ENCODE measurements around the gene PRKAB1. TPM values are rescaled to one million over a fixed set of nuclear protein-coding genes. Genes with fewer than 3 reads are reported as not detected.

The PRKAB1 gene
- total and polyA plus RNA-seq, 7 donors, result 18.5 to 52.5 (median 31.4) TPM

- H3K27me3 ChIP-seq, result peaks cover 0 to 6% (median 0%) of the 10 kb centered on the region in 3 donors
- intact Hi-C loops (cut with DNase I), result no loop called here
- DNase-seq, result no peak
- WGBS, 2 donors, result 80 to 87% methylated on average over 4 of the region's 4 CpGs
- H3K4me3 ChIP-seq, result no peak overlapping the region
- H3K4me1 ChIP-seq, result no peaks in the 10 kb centered on the region
- no peaks in the 10 kb centered on the region for H3K36me3 ChIP-seq
- TF ChIP-seq CTCF (IDR thresholded peaks at IDR 0.05) (no peak), EP300 (IDR thresholded peaks at IDR 0.05) (no peak), POLR2AphosphoS5 (IDR thresholded peaks at IDR 0.05) (no peak), POLR2A (IDR thresholded peaks at IDR 0.05) (no peak)
- H3K27ac ChIP-seq, result no peak overlapping the region
- no peaks in the 10 kb centered on the region for H3K9me3 ChIP-seq
Measured at GRCh38 chr12:119631930-119632678, 35.8 kb upstream of the PRKAB1 start.

DNA sequence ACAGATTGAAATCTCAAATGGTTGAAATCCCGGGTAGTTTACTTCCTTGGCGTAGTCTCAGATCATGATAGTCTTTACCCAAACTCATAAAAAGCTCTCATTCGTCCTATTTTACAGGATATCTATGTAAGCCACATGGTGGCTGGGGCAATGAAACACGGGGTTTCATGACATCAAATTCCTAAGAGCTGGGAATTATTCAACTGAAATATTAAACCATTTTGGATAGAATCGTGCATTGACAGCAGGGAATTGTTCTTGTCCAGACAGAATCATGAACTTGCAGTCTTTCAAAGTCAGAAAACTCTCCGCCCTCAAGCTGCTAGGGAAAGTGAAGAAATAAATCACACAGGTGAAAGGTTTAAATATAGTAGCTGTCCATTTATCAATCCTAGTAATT is 33.2 kb upstream of the PRKAB1 start:
- intact Hi-C loops (cut with DNase I), result no loop called here
- no peak for DNase-seq
- no peak for TF ChIP-seq POLR2A (IDR thresholded peaks at IDR 0.05)
- TF ChIP-seq POLR2AphosphoS5 (IDR thresholded peaks at IDR 0.05), result no peak
- no peak for TF ChIP-seq CTCF (IDR thresholded peaks at IDR 0.05)
- TF ChIP-seq EP300 (IDR thresholded peaks at IDR 0.05), result no peak
- Histone ChIP-seq H3K27me3 (peaks cover 0 to 6% (median 0%) of the 10 kb centered on the region in 3 donors), H3K27ac (no peak overlapping the region), H3K4me3 (no peak overlapping the region), H3K36me3 (no peaks in the 10 kb centered on the region), H3K9me3 (no peaks in the 10 kb centered on the region), H3K4me1 (no peaks in the 10 kb centered on the region)
- WGBS, 2 donors, result 49% methylated on average over 6 of the region's 6 CpGs

- 69 to 72% methylated on average over 4 of the region's 4 CpGs for WGBS, 2 donors
- H3K4me1 ChIP-seq, result no peaks in the 10 kb centered on the region
- no peaks in the 10 kb centered on the region for H3K27me3 ChIP-seq
- TF ChIP-seq CTCF (IDR thresholded peaks at IDR 0.05), result no peak
- no peak for TF ChIP-seq EP300 (IDR thresholded peaks at IDR 0.05)
- no peak for TF ChIP-seq POLR2A (IDR thresholded peaks at IDR 0.05)
- TF ChIP-seq POLR2AphosphoS5 (IDR thresholded peaks at IDR 0.05), result no peak
- no peak overlapping the region for H3K27ac ChIP-seq
- intact Hi-C loops (cut with DNase I), result loop anchor here (10.0 kb wide), 1 partner anchor 198 kb away; no protein-coding TSS in a partner anchor
- DNase-seq, result no peak
- no peaks in the 10 kb centered on the region for H3K9me3 ChIP-seq
- H3K4me3 ChIP-seq, result no peak overlapping the region
- H3K36me3 ChIP-seq, result no peaks in the 10 kb centered on the region
Measured at GRCh38 chr12:119642986-119643385, 24.9 kb upstream of the PRKAB1 start.

DNA sequence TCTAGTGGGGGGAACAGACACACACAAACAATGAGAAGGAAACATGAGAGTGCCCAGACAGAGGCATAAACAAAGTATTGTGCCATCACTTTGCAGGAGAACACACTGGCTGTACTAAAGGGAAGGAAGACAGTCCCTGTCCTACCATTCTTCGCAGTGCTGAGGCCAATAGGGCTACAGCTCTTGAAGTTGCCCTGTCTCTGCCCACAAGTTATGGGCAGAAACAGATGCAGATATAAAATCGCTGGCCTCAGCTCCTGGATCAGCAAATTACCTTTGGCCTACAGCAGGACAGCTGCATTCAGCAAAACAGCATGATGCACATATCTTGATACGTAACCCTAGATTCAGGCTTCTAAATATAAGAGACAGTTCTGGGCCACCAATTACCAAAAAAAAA is 23.0 kb upstream of the PRKAB1 start:
- DNase-seq, result no peak
- no peaks in the 10 kb centered on the region for H3K36me3 ChIP-seq
- intact Hi-C loops (cut with DNase I), result loop anchor here (10.0 kb wide), 1 partner anchor 200 kb away; no protein-coding TSS in a partner anchor
- no peak overlapping the region for H3K4me3 ChIP-seq
- no peaks in the 10 kb centered on the region for H3K9me3 ChIP-seq
- 85 to 91% methylated on average over 3 of the region's 3 CpGs for WGBS, 2 donors
- no peaks in the 10 kb centered on the region for H3K4me1 ChIP-seq
- no peak overlapping the region for H3K27ac ChIP-seq
- no peak for TF ChIP-seq POLR2AphosphoS5 (IDR thresholded peaks at IDR 0.05)
- TF ChIP-seq EP300 (IDR thresholded peaks at IDR 0.05), result no peak
- no peak for TF ChIP-seq POLR2A (IDR thresholded peaks at IDR 0.05)
- no peak for TF ChIP-seq CTCF (IDR thresholded peaks at IDR 0.05)
- no peaks in the 10 kb centered on the region for H3K27me3 ChIP-seq

Data from sigmoid colon (tissue), 7 donors.